Gastrocnemius medialis (tissue), 4 donors: ENCODE results near the gene PRMT3.

ENCODE experiments used
- CTCF ChIP-seq, 5 experiments: fragments of 450-650 bp in 3 of 5; fragments of 200-600 bp in 2 of 5; sonication (generic) in 2 of 5; IDR thresholded peaks in 4 of 5; conservative IDR thresholded peaks in 1 of 5; 1 replicate in 4 of 5; 2 replicates in 1 of 5; pipeline ENCODE4 v1.5.1; 2016 to 2019; ENCODE audit warnings: antibody characterized with exemption in 5 of 5, mild to moderate bottlenecking in 3 of 5, moderate library complexity in 3 of 5
- POLR2A ChIP-seq, 2 donors: fragments of 450-650 bp; IDR thresholded peaks; one replicate each; pipeline ENCODE4 v1.6.1; 2017; ENCODE audit warnings: antibody characterized with exemption in 2 of 2, mild to moderate bottlenecking in 2 of 2, moderate library complexity in 2 of 2

DNA sequence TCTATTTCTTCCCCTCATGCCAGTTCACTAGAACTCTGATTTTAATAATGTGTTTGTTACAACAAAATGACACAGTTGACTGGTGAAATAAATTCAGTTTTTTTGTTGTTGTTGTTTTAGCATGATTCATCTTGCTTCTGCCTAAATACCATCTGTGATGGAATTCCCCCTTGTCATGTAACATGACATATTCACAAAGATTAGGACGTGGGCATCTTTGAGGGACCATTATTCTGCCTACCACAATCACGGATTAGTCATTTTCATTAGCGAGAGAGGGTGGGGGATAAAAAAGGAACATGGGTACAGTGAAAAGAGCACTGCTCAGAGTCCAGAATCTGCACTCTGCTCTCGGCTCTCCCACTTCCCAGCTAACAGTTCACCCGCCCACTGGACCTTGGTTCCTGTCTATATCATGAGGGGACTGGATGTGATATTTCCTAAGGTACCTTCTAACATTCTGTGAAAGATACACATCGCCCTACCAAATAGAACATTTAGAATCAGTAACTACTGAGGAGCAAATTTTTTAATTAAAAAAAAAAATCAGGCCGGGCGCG is 12.7 kb upstream of the PRMT3 start:
- TF ChIP-seq CTCF (IDR thresholded peaks at IDR 0.05 in 4 of 5, conservative IDR thresholded peaks at IDR 0.05 in 1 of 5) (no peak), POLR2A (IDR thresholded peaks at IDR 0.05) (no peak)
